ENCODE measurements around the gene INCA1.
"Not testable (repeated sequence)": the region's sequence is repeated elsewhere in the genome, so short reads cannot be mapped to it uniquely, and the experiment has no call there.

INCA1 gene
- total RNA-seq = 0 to 0.54 (median 0.33) reads per million in 4 donors

GRCh38 chr17:4997302-4998026 lies at the start of gene INCA1, which contains the start of gene KIF1C:
INCA1 (minus strand) TSS chr17:4997522; CDS start chr17:4994437, 3,085 bp downstream.
KIF1C (plus strand) TSS chr17:4997950; CDS start chr17:5000247, 2,297 bp downstream.
- peak; percentile 80 to 90 (median 86) for DNase-seq

DNA sequence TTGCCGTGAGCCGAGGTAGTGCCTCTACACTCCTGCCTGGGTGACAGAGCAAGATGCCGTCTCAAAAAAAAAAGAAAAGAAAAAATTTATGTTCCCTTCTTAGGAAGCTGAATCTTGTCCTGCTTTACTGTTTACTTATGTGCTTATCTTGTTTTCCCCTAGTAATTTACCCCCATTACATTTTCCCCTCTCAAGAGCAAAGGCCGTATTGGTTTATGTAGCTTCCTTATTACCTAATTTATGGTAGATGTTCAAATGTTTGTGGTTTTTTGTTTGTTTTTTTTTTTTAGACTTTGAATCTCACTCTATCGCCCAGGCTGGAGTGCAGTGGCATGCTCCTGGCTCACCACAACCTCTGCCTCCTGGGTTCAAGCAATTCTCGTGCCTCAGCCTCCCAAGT lies 48.2 kb upstream of the INCA1 start:
- no peak for DNase-seq

- no peak for DNase-seq
These were observed 47.3 kb upstream of the INCA1 start for GRCh38 chr17:5044630-5045029.

GRCh38 chr17:5043524-5043923 lies 46.2 kb upstream of the INCA1 start:
- no peak for DNase-seq

DNA sequence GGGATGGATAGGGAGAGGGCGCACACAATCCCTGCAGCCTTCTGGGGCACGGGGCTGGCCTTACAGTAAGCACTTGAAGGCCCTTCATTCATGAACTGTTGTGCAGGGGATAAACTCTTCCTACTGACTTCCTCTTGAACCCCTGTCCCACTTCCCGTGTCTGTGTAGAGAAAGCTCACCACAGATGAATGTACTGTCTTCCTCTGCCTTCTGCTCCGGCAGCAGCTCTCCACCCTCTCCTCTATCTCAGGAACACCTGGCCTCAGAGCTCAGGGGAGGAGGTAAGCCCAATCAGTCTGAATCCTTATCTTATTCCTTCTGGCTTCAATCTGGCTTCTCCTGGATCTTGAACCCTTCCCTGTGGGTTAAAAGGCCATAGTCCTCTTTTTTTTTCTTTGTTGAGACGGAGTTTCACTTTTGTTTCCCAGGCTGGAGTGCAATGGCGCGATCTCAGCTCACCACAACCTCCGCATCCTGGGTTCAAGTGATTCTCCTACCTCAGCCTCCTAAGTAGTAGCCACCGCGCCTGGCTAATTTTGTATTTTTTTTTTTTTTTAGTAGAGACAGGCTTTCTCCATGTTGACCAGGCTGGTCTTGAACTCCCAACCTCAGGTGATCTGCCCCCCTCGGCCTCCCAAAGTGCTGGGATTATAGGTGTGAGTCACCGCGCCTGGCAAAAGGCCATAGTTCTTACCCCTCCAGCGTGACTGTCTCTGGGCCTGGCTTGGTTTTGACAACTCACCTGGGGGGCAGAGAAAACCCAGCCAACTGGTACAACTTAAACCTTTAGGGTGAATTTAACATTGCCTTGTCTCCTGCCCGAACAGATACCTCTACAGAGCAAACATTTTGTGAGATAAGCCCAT lies 45.1 kb upstream of the INCA1 start:
- DNase-seq = peak in 1 of 5 donors; percentile 52

DNA sequence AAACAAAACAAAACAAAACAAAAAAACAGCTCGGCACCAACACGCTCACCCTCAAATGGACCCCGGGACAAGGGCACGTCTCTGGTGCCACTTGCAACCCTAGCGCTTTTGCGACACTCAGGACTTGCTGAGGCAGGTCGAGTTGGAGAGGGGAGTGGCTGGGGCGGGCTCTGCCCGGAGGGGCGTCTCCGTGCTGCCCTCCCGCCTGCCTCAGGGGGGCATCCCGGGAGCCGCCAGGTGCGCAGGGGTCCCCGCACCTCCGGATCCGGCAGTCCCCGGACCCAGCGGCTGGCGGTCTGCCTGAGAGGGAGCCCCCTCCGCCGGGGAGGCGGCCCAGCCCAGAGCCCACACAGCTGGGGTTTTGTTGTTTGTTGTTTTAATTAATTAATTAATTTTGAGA lies 38.0 kb upstream of the INCA1 start, which contains the start of gene SLC52A1:
TSS of gene SLC52A1 (minus strand) at position 112 of the 400 bp plus-strand sequence. CDS start 820 bp downstream, outside the sequence.
- DNase-seq = no peak

DNA sequence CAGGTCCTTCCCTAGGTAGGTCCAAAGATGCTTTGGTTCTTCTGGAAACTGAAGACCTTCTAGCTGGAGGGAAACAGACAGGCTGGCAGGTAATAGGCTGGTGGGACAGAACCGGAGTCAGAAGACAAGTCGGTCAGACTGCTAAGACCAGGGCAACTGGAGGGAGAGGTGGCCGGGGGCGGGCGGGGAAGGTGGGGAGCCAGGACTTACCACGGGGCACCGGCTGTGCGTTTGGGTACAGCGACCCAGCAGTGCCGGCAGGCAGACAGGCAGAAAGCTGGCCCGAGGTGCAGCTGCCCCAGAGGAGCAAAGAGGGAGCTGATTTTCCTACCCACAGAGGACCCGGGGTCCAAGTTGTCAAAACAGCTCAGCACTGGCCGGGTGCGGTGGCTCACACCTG lies 37.3 kb upstream of the INCA1 start:
- no peak for DNase-seq

DNA sequence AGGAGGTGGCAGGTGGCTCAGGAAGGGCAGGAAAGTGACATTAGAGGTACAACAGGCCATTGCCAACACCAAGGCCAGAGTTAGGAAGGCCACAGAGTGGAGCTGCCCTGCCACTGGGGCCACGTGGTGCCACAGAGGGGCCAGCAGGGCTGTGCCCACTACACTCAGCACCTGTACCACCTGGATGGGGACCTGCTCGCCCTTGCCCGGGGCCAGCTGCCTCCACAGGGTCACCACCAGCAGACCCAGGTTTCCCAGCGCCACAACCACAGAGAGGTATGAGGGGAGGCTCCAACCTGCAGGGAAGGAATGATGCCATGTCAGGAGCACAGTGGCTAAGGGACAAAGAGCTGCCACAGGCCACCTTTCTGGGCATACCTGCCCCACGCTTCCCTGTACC lies 36.7 kb upstream of the INCA1 start:
- DNase-seq = no peak

DNA sequence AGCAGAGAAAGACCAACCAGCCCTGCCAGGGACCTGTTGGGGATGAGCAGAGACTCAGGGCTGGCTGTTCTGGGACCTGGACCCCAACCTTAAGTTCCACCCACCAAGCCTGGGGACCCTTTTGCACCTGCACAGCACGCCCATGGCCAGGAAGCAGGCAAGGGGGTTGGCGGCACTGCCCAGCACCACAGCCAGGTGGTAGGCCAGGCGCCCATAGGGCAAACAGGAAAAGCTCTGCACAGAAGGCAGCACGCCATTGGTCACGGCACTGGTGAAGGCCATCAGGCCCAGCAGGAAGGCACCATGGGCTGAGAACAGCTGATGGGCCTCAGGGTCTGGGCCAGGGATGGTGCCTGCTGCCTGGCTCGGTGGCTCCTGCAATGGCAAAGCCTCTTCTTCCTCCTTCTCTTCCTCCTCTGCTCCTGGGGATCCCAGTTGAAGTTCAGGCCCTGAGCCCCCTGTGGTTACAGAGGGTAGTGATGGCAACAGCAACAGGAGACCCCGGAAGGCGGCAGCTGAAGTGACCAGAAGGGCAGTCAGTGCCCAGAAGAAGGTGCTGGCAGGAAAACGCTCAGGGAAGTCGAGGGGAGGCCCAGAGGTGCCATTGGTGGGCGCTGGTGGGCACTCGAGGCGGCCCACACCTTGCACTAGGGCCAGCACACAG lies 36.2 kb upstream of the INCA1 start:
- no peak for DNase-seq

DNA sequence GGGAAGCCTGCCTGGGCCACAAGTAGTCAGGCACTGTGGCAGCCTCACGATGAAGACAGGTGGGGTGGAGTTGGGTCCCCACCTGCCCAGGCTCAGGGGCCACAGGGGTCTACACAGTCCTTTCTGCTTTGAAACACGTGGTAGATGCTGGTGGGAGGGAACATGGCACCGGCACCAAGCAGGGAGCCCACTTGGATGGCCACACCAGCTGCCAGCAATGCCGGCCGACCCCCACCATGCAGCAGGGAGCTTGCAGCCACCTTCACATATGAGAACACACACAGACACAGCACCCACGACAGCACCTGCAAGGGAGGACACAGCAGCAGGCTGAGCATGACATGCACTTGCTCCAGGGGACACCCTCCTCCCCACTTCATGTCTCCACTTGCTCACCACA lies 35.5 kb upstream of the INCA1 start:
- no peak for DNase-seq

- peak; percentile 56 to 81 (median 73) for DNase-seq
These were observed 34.2 kb upstream of the INCA1 start for GRCh38 chr17:5031365-5032082.

GRCh38 chr17:5030168-5030567 lies 32.8 kb upstream of the INCA1 start:
- not testable (repeated sequence) for DNase-seq

DNA sequence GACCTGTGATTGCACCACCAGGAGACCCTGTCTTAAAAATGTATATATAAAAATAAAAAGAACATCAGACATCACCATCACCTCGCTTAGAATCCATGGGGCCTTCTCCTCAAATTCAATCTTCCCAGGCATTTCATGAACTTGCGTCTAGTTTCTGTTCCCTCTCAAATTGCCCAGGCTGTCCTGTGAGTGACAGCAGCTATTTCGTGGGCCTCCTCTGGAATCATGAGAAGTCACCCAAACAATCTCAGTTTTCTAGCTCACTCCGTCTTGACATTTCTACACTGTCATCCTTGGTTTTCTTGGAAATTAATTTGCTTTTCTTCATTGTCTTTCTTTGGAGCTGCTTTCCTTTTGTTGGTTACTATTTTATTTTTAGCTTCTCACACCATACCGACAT lies 30.6 kb upstream of the INCA1 start:
- no peak for DNase-seq

DNA sequence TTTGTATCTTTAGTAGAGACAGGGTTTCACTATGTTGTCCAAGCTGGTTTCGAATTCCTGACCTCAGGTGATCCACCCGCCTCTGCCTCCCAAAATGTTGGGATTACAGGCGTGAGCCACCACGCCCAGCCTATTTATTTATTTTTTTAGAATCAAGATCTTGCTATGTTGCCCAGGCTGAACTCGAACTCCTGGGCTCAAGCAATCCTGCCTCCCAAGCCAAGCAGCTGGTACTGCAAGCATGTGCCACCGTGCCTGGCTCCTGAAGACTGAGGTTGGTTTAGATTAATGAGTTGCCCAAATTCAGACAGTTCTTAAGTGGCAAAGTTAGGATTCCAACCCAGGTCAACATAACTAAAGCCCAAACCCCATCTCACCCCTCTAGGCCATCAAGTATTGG lies 30.0 kb upstream of the INCA1 start:
- DNase-seq = no peak

DNA sequence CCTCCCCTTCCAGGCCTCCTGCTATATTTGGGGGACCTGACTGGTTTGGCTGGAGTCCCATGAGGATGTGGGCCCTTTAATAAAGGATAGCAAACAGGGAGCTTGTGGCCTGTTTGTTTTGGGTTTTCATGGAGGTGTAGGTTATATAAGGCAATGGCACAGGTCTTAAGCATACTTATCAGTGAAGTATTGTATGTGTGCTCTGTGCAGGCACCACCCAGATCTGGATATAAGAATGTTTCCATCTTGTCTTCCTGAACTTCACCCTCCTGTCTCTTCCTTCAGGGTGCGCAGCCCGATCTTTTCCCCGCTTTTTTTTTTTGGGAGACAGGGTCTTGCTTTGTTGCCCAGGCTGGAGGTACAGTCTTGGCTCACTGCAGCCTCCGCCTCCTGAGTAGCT lies 27.3 kb upstream of the INCA1 start:
- no peak for DNase-seq

- DNase-seq = no peak
These were observed 26.3 kb upstream of the INCA1 start for GRCh38 chr17:5023588-5024147.

DNA sequence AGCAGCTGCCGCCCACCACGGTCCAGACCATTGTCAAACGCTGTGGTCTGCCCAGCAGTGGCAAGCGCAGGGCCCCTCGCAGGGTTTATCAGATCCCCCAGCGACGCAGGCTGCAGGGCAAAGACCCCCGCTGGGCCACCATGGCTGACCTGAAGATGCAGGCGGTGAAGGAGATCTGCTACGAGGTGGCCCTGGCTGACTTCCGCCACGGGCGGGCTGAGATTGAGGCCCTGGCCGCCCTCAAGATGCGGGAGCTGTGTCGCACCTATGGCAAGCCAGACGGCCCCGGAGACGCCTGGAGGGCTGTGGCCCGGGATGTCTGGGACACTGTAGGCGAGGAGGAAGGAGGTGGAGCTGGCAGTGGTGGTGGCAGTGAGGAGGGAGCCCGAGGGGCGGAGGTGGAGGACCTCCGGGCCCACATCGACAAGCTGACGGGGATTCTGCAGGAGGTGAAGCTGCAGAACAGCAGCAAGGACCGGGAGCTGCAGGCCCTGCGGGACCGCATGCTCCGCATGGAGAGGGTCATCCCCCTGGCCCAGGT lies 24.9 kb upstream of the INCA1 start:
- DNase-seq = no peak

- DNase-seq = no peak
These were observed 23.2 kb upstream of the INCA1 start for GRCh38 chr17:5020502-5021023.

- peak in 1 of 5 donors; percentile 47 for DNase-seq
These were observed 22.2 kb upstream of the INCA1 start for GRCh38 chr17:5019475-5019956.

GRCh38 chr17:5014357-5014756 lies 17.0 kb upstream of the INCA1 start:
- no peak for DNase-seq

DNA sequence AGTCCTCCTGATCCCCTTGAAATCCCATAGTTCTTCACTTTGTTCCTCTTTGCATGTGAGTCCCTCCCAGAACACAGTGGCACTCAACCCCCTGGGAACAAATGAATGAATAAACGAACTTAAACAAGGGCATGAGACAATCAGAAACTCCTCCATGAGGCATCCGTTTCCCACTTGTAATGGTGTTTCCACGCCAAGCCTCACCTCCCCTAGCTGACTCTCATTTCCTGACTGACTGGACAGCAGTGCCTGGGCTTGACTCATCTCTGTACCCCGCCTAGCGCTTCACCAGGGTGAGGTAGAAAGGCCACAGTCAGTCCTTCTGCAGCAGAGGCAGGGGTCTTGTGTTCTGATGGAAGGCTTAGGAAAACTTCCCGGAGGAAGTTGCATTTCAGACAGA lies 14.6 kb upstream of the INCA1 start:
- DNase-seq = peak in 1 of 5 donors; percentile 70
